Duodenal mucosa (tissue), 2 donors: ENCODE measurements around the gene SLC12A8.

Source experiments
- H3K27ac ChIP-seq: one replicate; pipeline ENCODE4 v1.7.0; 2013; ENCODE audit warnings: low read depth, low read length
- H3K27me3 ChIP-seq, 2 donors: one replicate each; pipeline ENCODE4 v1.7.0; 2013; ENCODE audit warnings: low read length in 2 of 2, control low read depth in 1 of 2; ENCODE audit not compliant: insufficient read depth in 2 of 2, control insufficient read depth in 1 of 2
- H3K36me3 ChIP-seq, 2 donors: one replicate each; pipeline ENCODE4 v1.7.0; 2013; ENCODE audit warnings: low read length in 2 of 2, control low read depth in 1 of 2; ENCODE audit not compliant: insufficient read depth in 2 of 2, control insufficient read depth in 1 of 2
- H3K4me1 ChIP-seq, 2 donors: one replicate each; pipeline ENCODE4 v1.7.0; 2013; ENCODE audit warnings: low read length in 2 of 2, control low read depth in 1 of 2; ENCODE audit not compliant: insufficient read depth in 2 of 2, control insufficient read depth in 1 of 2
- H3K4me3 ChIP-seq, 2 donors: one replicate each; pipeline ENCODE4 v1.7.0; 2013; ENCODE audit warnings: low read length in 2 of 2, low read depth in 1 of 2
- H3K9ac ChIP-seq, 2 donors: one replicate each; pipeline ENCODE4 v1.7.0; 2013; ENCODE audit warnings: low read length in 2 of 2, low read depth in 1 of 2
- H3K9me3 ChIP-seq, 2 donors: one replicate each; pipeline ENCODE4 v1.7.0; 2013; ENCODE audit warnings: low read length in 2 of 2, control low read depth in 1 of 2; ENCODE audit not compliant: control insufficient read depth in 1 of 2

The SLC12A8 gene

GRCh38 chr3:125189378-125190165 is 23.0 kb downstream of the SLC12A8 start:
- H3K9ac ChIP-seq, result no peak overlapping the region
- H3K9me3 ChIP-seq, result no peaks in the 10 kb centered on the region
- no peak overlapping the region for H3K4me3 ChIP-seq
- no peaks in the 10 kb centered on the region for H3K27me3 ChIP-seq
- H3K36me3 ChIP-seq, result peaks cover 0 to 33% of the 10 kb centered on the region in 2 donors
- no peak overlapping the region for H3K27ac ChIP-seq
- H3K4me1 ChIP-seq, result no peaks in the 10 kb centered on the region

- no peak overlapping the region for H3K9ac ChIP-seq
- no peaks in the 10 kb centered on the region for H3K9me3 ChIP-seq
- no peak overlapping the region for H3K27ac ChIP-seq
These were observed 23.6 kb downstream of the SLC12A8 start for GRCh38 chr3:125188955-125189354.

DNA sequence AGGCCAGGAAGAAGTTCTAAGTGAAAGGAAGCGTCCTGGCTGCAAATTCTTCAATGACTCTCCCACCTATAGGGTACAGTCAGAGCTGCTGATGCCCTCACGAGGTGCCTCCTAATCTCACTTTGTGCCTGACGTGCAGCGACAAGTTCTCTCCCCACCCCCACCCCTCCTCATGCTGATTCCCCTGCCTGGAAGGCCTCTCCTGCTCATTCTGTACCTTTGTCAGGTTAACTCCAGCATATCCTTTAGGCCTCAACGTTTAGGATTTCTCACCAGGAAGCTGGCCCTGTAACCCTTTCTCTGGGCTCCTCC is 25.0 kb downstream of the SLC12A8 start:
- Histone ChIP-seq H3K9ac (no peak overlapping the region), H3K27ac (no peak overlapping the region), H3K9me3 (no peaks in the 10 kb centered on the region), H3K4me1 (no peaks in the 10 kb centered on the region), H3K4me3 (no peak overlapping the region), H3K36me3 (peaks cover 0 to 37% of the 10 kb centered on the region in 2 donors), H3K27me3 (no peaks in the 10 kb centered on the region)

More at GRCh38 chr3:125188955-125189354, 23.6 kb downstream of the SLC12A8 start:
- H3K4me1 ChIP-seq, result no peaks in the 10 kb centered on the region
- H3K4me3 ChIP-seq, result no peak overlapping the region
- peaks cover 0 to 37% of the 10 kb centered on the region in 2 donors for H3K36me3 ChIP-seq
- H3K27me3 ChIP-seq, result no peaks in the 10 kb centered on the region

DNA sequence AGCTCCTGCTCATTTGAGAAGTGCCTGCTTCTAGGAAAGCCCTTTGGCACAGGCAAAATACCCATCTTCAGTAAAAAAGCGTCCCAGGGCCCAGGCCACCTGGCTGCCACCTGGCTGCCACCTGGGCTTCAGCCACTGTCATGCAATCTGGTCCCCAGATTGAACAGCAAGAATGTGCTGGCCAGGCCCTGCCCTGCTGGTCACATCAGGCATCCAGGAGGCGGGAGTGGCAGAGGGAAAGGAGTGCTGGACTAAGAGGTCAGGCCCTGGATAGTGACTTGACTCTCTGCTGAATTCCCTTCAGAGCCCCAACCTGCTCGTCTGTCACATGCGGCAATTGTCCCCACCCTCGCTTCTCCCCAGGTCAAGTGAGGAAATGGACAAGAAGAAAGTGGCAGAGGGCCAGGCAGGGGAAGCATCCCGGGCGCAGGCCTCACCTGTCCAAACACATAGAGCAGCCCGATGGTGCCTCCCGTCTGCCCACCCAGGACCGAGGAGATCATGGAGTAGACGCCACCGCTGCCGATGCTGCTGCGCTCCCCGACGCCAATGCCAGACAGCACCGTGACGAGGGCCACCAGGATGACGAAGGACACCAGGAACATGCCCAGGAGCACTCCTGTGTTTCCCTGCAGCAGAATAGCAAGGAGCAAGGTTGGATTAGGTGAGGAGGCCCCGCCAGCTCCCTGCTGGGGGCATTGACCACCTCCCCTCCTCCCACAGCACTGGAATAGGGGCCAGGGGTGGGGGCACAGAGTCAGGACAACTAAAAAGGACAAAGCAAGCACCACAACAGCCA is 25.5 kb downstream of the SLC12A8 start:
- Histone ChIP-seq H3K4me1 (no peaks in the 10 kb centered on the region), H3K36me3 (peaks cover 0 to 37% of the 10 kb centered on the region in 2 donors), H3K9me3 (no peaks in the 10 kb centered on the region), H3K4me3 (no peak overlapping the region), H3K27me3 (no peaks in the 10 kb centered on the region), H3K9ac (no peak overlapping the region), H3K27ac (no peak overlapping the region)

DNA sequence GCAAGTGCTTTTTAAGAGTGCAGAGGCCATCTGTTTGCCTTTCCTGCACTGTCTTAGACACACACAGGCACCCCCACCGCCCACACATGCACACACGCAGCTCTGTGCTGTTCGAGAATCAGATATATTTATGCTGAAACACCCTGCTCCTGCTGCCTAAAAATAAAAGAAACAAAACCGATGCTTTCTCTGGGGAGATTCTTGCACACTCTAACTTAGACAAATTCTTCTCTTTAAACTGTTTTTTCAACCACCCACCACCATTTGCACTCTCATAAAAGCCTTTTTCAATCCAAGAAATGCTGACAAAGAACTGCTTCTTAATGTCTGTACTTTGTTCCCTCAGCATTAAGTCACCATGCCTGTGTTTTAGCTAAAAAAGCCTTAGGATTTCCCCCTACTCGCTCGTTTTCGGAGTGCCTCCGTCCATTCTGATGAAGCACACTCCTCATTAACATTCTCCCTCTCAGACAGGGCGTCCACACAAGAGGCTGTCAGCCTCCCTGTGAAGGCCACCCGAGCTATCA is 26.2 kb downstream of the SLC12A8 start:
- Histone ChIP-seq H3K36me3 (peaks cover 0 to 37% of the 10 kb centered on the region in 2 donors), H3K27ac (no peak overlapping the region), H3K9me3 (no peaks in the 10 kb centered on the region), H3K27me3 (no peaks in the 10 kb centered on the region), H3K4me3 (no peak overlapping the region), H3K4me1 (no peaks in the 10 kb centered on the region), H3K9ac (no peak overlapping the region)

- Histone ChIP-seq H3K27me3 (no peaks in the 10 kb centered on the region), H3K36me3 (peaks cover 0 to 37% of the 10 kb centered on the region in 2 donors), H3K9ac (no peak overlapping the region), H3K27ac (no peak overlapping the region), H3K4me3 (no peak overlapping the region), H3K4me1 (no peaks in the 10 kb centered on the region), H3K9me3 (no peaks in the 10 kb centered on the region)
These were observed 26.7 kb downstream of the SLC12A8 start for GRCh38 chr3:125185805-125186204.

GRCh38 chr3:125179884-125180240 is 32.7 kb downstream of the SLC12A8 start:
- no peaks in the 10 kb centered on the region for H3K9me3 ChIP-seq
- peaks cover 0 to 4% of the 10 kb centered on the region in 2 donors for H3K36me3 ChIP-seq
- H3K4me1 ChIP-seq, result no peaks in the 10 kb centered on the region
- H3K27me3 ChIP-seq, result no peaks in the 10 kb centered on the region
- no peak overlapping the region for H3K4me3 ChIP-seq
- H3K9ac ChIP-seq, result no peak overlapping the region
- no peak overlapping the region for H3K27ac ChIP-seq

GRCh38 chr3:125179143-125179883 is 33.2 kb downstream of the SLC12A8 start:
- Histone ChIP-seq H3K36me3 (peaks cover 0 to 1% of the 10 kb centered on the region in 2 donors), H3K27ac (no peak overlapping the region), H3K9ac (no peak overlapping the region), H3K4me1 (no peaks in the 10 kb centered on the region), H3K4me3 (no peak overlapping the region), H3K27me3 (no peaks in the 10 kb centered on the region), H3K9me3 (no peaks in the 10 kb centered on the region)

- no peak overlapping the region for H3K27ac ChIP-seq
- no peaks in the 10 kb centered on the region for H3K9me3 ChIP-seq
- H3K27me3 ChIP-seq, result no peaks in the 10 kb centered on the region
- no peak overlapping the region for H3K4me3 ChIP-seq
- no peaks in the 10 kb centered on the region for H3K36me3 ChIP-seq
- no peaks in the 10 kb centered on the region for H3K4me1 ChIP-seq
- no peak overlapping the region for H3K9ac ChIP-seq
These were observed 34.8 kb downstream of the SLC12A8 start for GRCh38 chr3:125177746-125178145.
